ENCODE measurements around the gene WDFY4. TPM values are rescaled to one million over a fixed set of nuclear protein-coding genes. Genes with fewer than 3 reads are reported as not detected.

Gene WDFY4
- polyA plus RNA-seq, 1 of the 3 experiments (the other 2 are of a cell fraction): not detected

DNA sequence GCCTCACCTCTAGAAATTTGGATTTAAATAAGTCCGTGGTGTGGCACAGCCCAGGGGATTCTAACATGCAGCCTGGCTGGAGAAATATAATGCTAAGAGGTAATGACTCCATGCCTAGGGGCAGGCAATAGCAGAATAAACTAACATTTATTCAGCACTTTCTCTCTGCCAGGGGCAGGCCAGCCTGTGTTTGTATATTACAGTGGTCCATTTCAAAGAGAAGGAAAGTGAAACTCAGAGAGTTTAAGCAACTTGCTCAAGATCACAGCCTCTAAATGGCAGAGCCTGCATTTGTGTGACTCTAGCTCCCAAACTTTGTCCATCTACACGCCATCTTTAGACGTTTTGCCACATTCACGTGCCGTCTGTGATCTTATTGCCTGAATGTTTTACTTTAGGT is 261.7 kb downstream of the WDFY4 start:
- no peaks in the 10 kb centered on the region for H3K79me2 ChIP-seq (ENCODE audit: insufficient read depth)
- no peak overlapping the region for H2AFZ ChIP-seq (ENCODE audit: low read depth)
- no peaks in the 10 kb centered on the region for H3K9me2 ChIP-seq
- no peaks in the 10 kb centered on the region for H3K9me3 ChIP-seq
- no peak overlapping the region for H3K4me3 ChIP-seq (ENCODE audit: low read depth in 2 of 2, low read length in 1 of 2)
- ChIA-PET CTCF (interaction anchor here (0.9 to 1.4 kb wide), 2 partner anchors 13 to 289 kb away, joined by 3 read pairs; no protein-coding TSS in a partner anchor), POLR2A (no interaction called here)
- TF ChIP-seq ZBTB33 (IDR thresholded peaks at IDR 0.05; ENCODE audit: borderline replicate concordance, low read depth) (no peak), FOXJ3 (CRISPR knock-in tag; IDR thresholded peaks at IDR 0.05) (no peak)
- H3K9ac ChIP-seq: no peak overlapping the region
- H4K20me1 ChIP-seq (ENCODE audit: insufficient read depth): no peaks in the 10 kb centered on the region
- H3F3A ChIP-seq (replicated peaks; ENCODE audit: insufficient read depth): no peaks in the 10 kb centered on the region
- DNase-seq: no peak
- H3K4me1 ChIP-seq (ENCODE audit: control insufficient read depth in 1 of 2, insufficient read depth in 2 of 2, low read depth in 1 of 2, low read length in 1 of 2): peaks cover 0 to 12% of the 10 kb centered on the region in 2 experiments; a peak in 1 of 4 replicates
- no peak overlapping the region for H3K27ac ChIP-seq (ENCODE audit: low read depth in 2 of 2, low read length in 1 of 2)
- H3K36me3 ChIP-seq (replicated peaks in 1 of 2; ENCODE audit: control insufficient read depth in 1 of 2, insufficient read depth in 2 of 2, low read length in 1 of 2): no peaks in the 10 kb centered on the region
- 40% methylated on average over 5 of the region's 5 CpGs for WGBS (ENCODE audit: low lambda C conversion rate)
- no peaks in the 10 kb centered on the region for H3K27me3 ChIP-seq (ENCODE audit: insufficient read depth)
- no peak overlapping the region for H3K4me2 ChIP-seq

DNA sequence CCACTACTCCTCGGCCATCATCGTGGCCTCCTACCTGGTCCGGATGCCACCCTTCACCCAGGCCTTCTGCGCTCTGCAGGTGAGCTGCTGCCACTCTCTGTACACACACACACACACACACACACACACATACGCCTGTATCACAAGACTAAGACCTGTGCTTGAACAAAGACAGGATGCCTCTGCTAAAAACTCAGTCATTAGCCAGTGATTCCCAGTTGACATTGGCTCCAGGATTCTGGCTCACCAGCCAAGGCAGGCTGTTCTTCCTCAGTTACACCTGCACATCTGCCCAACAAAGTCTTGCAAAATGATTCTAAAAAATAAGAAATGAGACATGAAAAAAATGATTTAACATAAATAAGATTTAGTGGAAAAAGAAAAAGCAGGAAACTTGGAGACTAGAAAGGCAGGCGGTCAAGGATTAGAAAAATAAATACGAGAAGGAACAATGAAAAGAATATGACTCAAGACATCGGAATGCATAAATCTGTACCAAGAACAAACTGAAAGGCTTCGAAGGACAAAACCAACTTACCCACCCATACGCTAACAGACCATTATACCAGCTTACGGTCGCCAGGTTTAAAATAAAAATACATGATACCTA is 262.3 kb downstream of the WDFY4 start:
- H3F3A ChIP-seq (replicated peaks; ENCODE audit: insufficient read depth): no peaks in the 10 kb centered on the region
- CTCF ChIA-PET: interaction anchor here (1.4 kb wide), 1 partner anchor 12 kb away, joined by 3 read pairs; no protein-coding TSS in a partner anchor
- H4K20me1 ChIP-seq (ENCODE audit: insufficient read depth): no peaks in the 10 kb centered on the region
- no peak overlapping the region for H3K4me3 ChIP-seq (ENCODE audit: low read depth in 2 of 2, low read length in 1 of 2)
- H3K36me3 ChIP-seq (replicated peaks in 1 of 2; ENCODE audit: control insufficient read depth in 1 of 2, insufficient read depth in 2 of 2, low read length in 1 of 2): no peaks in the 10 kb centered on the region
- no peak for TF ChIP-seq GATA2 (CRISPR knock-in tag; IDR thresholded peaks at IDR 0.05)
- TF ChIP-seq FOXJ3 (CRISPR knock-in tag; IDR thresholded peaks at IDR 0.05): no peak
- TF ChIP-seq RAD21 (IDR thresholded peaks at IDR 0.05; ENCODE audit: low read length): no peak
- TF ChIP-seq CHD2 (IDR thresholded peaks at IDR 0.05; ENCODE audit: low read length, partially characterized antibody): no peak
- no peak for TF ChIP-seq USF1 (IDR thresholded peaks at IDR 0.05; ENCODE audit: borderline replicate concordance, low read depth)
- H2AFZ ChIP-seq (ENCODE audit: low read depth): no peak overlapping the region
- H3K9me3 ChIP-seq: no peaks in the 10 kb centered on the region
- peaks cover 0 to 18% of the 10 kb centered on the region in 2 experiments; a peak in 1 of 4 replicates for H3K4me1 ChIP-seq (ENCODE audit: control insufficient read depth in 1 of 2, insufficient read depth in 2 of 2, low read depth in 1 of 2, low read length in 1 of 2)
- H3K79me2 ChIP-seq (ENCODE audit: insufficient read depth): no peaks in the 10 kb centered on the region
- WGBS (ENCODE audit: low lambda C conversion rate): 56% methylated on average over 12 of the region's 12 CpGs
- no peaks in the 10 kb centered on the region for H3K9me2 ChIP-seq
- H3K9ac ChIP-seq: no peak overlapping the region
- POLR2A ChIA-PET: no interaction called here
- no peak overlapping the region for H3K4me2 ChIP-seq
- H3K27ac ChIP-seq (ENCODE audit: low read depth in 2 of 2, low read length in 1 of 2): no peak overlapping the region
- H3K27me3 ChIP-seq (ENCODE audit: insufficient read depth): no peaks in the 10 kb centered on the region
- DNase-seq: no peak
